Activated CD4-positive, alpha-beta T cell treated with anti-CD3 and anti-CD28 coated beads, Interleukin-2, amount 50 U/mL, for 1 hour (primary cell): ENCODE measurements around the gene DLG5.

ENCODE experiments used
- DNase-seq: peaks from one replicate; pipeline ENCODE4 v3.0.0-alpha.2; 2020

DLG5 gene

GRCh38 chr10:77887631-77888355, 38.8 kb downstream of the DLG5 start:
- DNase-seq, result no peak

- DNase-seq, result no peak
These were observed 39.7 kb downstream of the DLG5 start for GRCh38 chr10:77886795-77887355.

GRCh38 chr10:77884181-77884580, 42.4 kb downstream of the DLG5 start:
- DNase-seq, result no peak

GRCh38 chr10:77881636-77882035, 44.9 kb downstream of the DLG5 start:
- DNase-seq, result no peak

GRCh38 chr10:77881222-77881621, 45.3 kb downstream of the DLG5 start:
- DNase-seq, result no peak

- no peak for DNase-seq
These were observed 46.8 kb downstream of the DLG5 start for GRCh38 chr10:77879710-77880109.

GRCh38 chr10:77879065-77879464, 47.5 kb downstream of the DLG5 start:
- no peak for DNase-seq

- no peak for DNase-seq
These were observed 48.9 kb downstream of the DLG5 start for GRCh38 chr10:77877441-77878344.

GRCh38 chr10:77875730-77876129, 50.8 kb downstream of the DLG5 start:
- no peak for DNase-seq

- DNase-seq, result no peak
These were observed 51.7 kb downstream of the DLG5 start for GRCh38 chr10:77874872-77875271.

GRCh38 chr10:77873536-77874380, 52.8 kb downstream of the DLG5 start:
- DNase-seq, result no peak

- no peak for DNase-seq
These were observed 53.5 kb downstream of the DLG5 start for GRCh38 chr10:77872947-77873535.

GRCh38 chr10:77872151-77872946, 54.2 kb downstream of the DLG5 start:
- DNase-seq, result no peak

- no peak for DNase-seq
These were observed 56.7 kb downstream of the DLG5 start for GRCh38 chr10:77869626-77870420.

GRCh38 chr10:77868523-77868922, 58.0 kb downstream of the DLG5 start:
- no peak for DNase-seq

GRCh38 chr10:77867124-77867719, 59.3 kb downstream of the DLG5 start:
- DNase-seq, result no peak

GRCh38 chr10:77866598-77866997, 60.0 kb downstream of the DLG5 start:
- DNase-seq, result no peak

GRCh38 chr10:77865580-77866324, 60.8 kb downstream of the DLG5 start:
- no peak for DNase-seq

- no peak for DNase-seq
These were observed 62.3 kb downstream of the DLG5 start for GRCh38 chr10:77864151-77864851.
